ENCODE results near the gene F11R. TPM values are rescaled to one million over a fixed set of nuclear protein-coding genes. Genes with fewer than 3 reads are reported as not detected.

The F11R gene
- total and polyA plus RNA-seq, 2 of the 4 experiments (the other 2 are of a cell fraction), result 0.79 to 2.2 TPM

GRCh38 chr1:161069241-161069640 lies 48.3 kb upstream of the F11R start:
- Histone ChIP-seq H3K56ac (ENCODE audit: extremely low read depth, insufficient read depth, low read length) (no peak overlapping the region), H3K18ac (ENCODE audit: low read depth, low read length) (no peak overlapping the region), H2BK15ac (ENCODE audit: low read depth, low read length) (no peak overlapping the region), H3K27me3 (ENCODE audit: control insufficient read depth, insufficient read depth, low read length) (peaks cover 2% of the 10 kb centered on the region; the same call in 1 of the 2 replicates), H3K79me1 (ENCODE audit: low read depth in 1 of 2, low read length in 2 of 2) (no peaks in the 10 kb centered on the region), H3K9me1 (ENCODE audit: insufficient read depth, low read length) (no peaks in the 10 kb centered on the region), H2BK120ac (ENCODE audit: low read depth, low read length) (no peak overlapping the region), H3K9ac (ENCODE audit: low read depth, low read length) (no peak overlapping the region), H2AFZ (replicated peaks; ENCODE audit: low read length, poor library complexity) (peak overlapping the region; percentile 21), H3K4me1 (ENCODE audit: control insufficient read depth, insufficient read depth, low read length) (no peaks in the 10 kb centered on the region), H4K91ac (ENCODE audit: insufficient read depth, low read depth, low read length) (no peak overlapping the region), H4K5ac (ENCODE audit: low read depth, low read length) (no peak overlapping the region), H2BK5ac (ENCODE audit: low read depth, low read length, poor library complexity, severe bottlenecking) (no peak overlapping the region), H3K4me2 (ENCODE audit: low read depth, low read length) (no peak overlapping the region), H2AK5ac (ENCODE audit: low read depth, low read length) (no peak overlapping the region; the same call in 1 of the 2 replicates), H4K20me1 (ENCODE audit: insufficient read depth, low read length) (no peaks in the 10 kb centered on the region; the same call in none of the 2 replicates), H2AK9ac (replicated peaks; ENCODE audit: low read depth, low read length, poor library complexity) (peak overlapping the region; percentile 28), H3K36me3 (ENCODE audit: control insufficient read depth, insufficient read depth, low read length) (no peaks in the 10 kb centered on the region), H3K4me3 (ENCODE audit: insufficient read depth, low read depth, low read length) (no peak overlapping the region), H3K27ac (ENCODE audit: insufficient read depth, low read length) (no peak overlapping the region), H2BK20ac (ENCODE audit: low read depth, low read length) (no peak overlapping the region), H3K23ac (ENCODE audit: low read depth, low read length) (no peak overlapping the region), H3K9me3 (ENCODE audit: control insufficient read depth, insufficient read depth, low read length) (no peaks in the 10 kb centered on the region), H4K8ac (ENCODE audit: low read depth in 2 of 2, low read length in 2 of 2) (no peak overlapping the region), H3K4ac (ENCODE audit: low read depth, low read length) (no peak overlapping the region), H3K14ac (replicated peaks; ENCODE audit: low read depth, low read length) (no peak overlapping the region)
- BruUV-seq (replicated peaks), result no TSS peak
- ChIA-PET POLR2A (ENCODE audit: unreplicated experiment) (no interaction called here), CTCF (no interaction called here)
- no peak for ATAC-seq (ENCODE audit: low read depth)
- intact Hi-C loops (cut with micrococcal nuclease) (no loop called here), dilution Hi-C loops (cut with HindIII; ENCODE audit: low sequenced_read_pairs, unreplicated experiment) (no loop called here), in situ Hi-C loops (cut with MboI; ENCODE audit: low sequenced_read_pairs) (no loop called here)
- DNase-seq, result no peak
- TF ChIP-seq POLR2A (IDR thresholded peaks at IDR 0.05; ENCODE audit: low read depth, low read length) (no peak), FOS (IDR thresholded peaks at IDR 0.05; ENCODE audit: low read depth, low read length) (no peak)
- WGBS, 2 experiments (ENCODE audit: extremely low coverage in 2 of 2, insufficient read length in 1 of 2), result 87% methylated on average over 3 of the region's 9 CpGs; no CpG with 5 or more reads in 1 of the 2 experiments

Data from IMR-90 (cell line).